LNCAP (cell line): ENCODE results near the gene SMOC1.

Experiments
- TF ChIP-seq, protein P1 (sequence below): fragments of 450-650 bp; IDR thresholded peaks from 2 replicates; pipeline ENCODE4 v1.5.1; 2017; ENCODE audit warnings: mild to moderate bottlenecking

SMOC1 gene

DNA sequence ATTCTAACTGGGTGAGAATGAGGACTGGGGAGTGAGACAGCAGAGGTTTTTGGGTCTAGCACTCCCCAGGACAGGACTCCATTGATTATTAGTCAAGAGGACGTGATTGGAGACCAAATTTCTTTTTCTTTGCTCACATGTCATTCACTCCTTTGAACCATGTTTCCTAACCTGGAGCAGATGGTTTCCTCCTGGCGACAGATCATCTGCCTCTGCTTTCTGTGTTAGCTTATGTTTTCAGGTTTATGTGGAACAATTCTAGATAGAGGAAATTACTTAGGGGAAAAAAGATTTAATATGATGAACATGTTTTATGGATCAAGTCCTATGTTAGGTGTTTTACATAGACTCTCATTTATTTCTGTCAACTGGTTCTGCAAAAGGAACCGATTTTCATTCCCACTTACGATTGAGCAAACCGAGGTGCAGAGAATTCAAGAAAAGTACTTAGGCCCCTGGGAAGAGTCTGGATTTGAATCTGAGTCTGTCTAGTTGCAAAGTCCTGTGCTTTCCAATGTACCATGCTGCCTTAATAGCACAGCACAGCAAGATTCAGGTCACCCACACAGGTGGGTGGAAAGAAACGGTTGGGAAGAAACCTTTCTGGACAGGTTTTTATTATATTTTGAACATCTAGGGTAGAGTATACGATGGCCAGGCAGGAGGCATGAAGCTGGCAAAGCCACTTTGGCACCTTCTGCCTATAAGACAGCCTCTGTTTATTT, 30.8 kb downstream of the SMOC1 start:
- TF ChIP-seq, protein P1, sequence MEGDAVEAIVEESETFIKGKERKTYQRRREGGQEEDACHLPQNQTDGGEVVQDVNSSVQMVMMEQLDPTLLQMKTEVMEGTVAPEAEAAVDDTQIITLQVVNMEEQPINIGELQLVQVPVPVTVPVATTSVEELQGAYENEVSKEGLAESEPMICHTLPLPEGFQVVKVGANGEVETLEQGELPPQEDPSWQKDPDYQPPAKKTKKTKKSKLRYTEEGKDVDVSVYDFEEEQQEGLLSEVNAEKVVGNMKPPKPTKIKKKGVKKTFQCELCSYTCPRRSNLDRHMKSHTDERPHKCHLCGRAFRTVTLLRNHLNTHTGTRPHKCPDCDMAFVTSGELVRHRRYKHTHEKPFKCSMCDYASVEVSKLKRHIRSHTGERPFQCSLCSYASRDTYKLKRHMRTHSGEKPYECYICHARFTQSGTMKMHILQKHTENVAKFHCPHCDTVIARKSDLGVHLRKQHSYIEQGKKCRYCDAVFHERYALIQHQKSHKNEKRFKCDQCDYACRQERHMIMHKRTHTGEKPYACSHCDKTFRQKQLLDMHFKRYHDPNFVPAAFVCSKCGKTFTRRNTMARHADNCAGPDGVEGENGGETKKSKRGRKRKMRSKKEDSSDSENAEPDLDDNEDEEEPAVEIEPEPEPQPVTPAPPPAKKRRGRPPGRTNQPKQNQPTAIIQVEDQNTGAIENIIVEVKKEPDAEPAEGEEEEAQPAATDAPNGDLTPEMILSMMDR = no peak

DNA sequence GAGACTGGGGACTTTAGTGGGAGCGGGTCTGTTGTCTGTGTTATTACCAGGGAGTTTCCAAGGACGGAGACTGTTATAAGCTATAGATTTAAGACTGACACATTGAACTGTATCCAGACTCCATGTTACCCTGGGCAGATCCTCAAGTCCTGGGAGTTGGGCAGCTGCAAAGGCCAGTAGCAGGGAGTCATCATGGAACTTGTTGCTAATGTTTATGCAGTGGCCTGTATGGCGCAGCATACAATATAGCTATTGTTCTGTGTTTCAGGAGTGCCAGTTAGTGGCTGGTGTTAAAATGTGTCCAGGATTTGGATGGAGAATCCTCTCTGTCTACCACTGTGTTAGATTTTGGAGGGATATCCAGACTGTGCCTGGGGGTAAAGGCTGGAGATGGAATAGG, 31.7 kb downstream of the SMOC1 start:
- TF ChIP-seq, protein P1 = no peak

DNA sequence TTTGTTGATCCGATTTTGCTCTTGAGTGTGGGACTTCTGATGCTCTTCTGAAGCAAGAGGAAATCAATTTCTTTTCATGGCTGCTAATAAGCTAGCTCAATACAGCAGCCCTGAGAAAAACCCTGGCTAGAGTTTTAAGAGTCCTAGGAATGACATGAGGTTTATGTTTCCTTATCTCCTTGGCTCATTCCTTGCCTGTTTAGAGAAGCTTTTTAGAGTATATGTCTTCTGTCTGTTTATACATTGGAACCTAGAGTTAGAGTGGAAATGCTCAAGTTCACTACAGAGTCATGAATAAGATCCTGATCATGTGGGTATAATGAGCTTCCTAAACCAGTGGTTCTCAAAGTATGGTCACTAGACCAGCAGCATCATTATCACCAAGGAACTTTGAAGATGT, 34.5 kb downstream of the SMOC1 start:
- TF ChIP-seq, protein P1 = no peak

DNA sequence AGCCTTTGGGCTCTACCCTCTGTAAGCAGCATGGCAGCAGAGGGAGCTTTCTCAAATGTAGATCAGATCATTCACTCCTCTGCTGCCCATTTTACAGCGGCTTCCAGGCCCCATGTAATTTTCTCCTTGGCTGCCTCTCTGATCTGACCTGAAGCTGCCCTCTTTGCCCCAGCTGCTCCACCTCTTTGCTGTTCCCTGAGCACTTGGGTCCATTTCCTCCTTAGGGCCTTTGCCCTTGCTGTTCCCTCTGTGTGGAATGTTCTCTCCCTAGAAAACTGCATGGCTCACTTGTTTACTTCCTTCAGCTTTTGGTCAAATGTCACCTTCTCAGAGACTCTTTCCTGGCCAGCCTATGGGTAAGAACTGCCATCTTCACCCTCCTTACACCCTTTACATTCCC, 37.2 kb downstream of the SMOC1 start:
- TF ChIP-seq, protein P1 = no peak

DNA sequence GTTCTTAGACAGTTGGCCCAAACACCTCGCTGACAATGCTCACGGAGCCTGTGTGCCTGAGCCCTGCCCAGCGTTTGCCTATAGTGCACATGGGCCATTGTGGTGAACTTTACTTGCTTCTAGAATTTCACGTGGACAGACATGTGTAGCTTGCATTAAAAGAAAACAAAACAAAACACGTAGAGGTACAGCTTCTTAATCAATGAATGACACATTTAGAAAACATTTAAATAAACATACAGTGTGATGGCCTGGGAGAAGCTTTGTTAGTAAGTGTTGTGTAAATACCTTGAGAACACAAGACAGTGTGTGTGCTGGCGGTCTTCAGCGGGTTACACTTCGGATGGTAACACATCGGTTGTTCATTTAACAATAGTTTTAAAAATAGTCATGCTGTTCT, 38.1 kb downstream of the SMOC1 start:
- TF ChIP-seq, protein P1 = no peak

DNA sequence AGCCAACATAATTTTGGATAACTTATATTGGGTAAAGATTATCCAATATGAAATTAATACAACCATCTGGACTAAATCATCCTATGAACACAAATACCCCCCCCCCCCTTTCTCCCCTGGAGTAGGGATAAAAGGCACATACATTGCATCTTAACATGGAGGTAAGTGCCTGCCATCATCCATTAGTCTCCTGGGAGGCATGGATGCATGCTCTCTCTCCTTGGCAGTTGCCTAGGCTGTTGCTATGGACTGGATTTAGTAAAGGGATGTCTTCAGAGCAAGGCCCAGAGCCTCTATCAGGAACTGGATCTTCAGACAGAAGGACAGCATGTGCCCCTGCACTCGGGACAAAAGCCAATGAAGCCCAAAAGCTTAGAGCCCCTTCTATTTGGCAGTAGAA, 40.6 kb downstream of the SMOC1 start:
- TF ChIP-seq, protein P1 = no peak

DNA sequence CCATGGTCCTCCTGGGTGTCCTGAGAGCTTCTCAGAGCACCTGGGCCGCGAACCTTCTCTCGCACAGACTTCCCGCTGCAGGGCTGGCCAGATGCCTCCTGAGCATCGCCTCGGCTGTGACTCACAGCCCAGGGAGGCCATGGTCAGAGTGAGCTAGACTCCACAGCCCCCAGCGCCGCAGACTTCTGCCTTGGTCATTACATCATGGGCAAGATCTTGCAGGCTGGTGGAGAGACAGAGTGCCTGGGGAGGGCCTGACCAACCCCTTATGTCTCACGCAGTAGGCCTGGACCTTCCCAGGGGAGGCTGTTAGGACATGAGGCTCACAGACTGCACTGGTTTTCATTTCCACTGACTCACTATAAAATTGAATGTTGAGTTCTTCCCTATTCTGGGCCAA, 41.8 kb downstream of the SMOC1 start:
- TF ChIP-seq, protein P1 = no peak

DNA sequence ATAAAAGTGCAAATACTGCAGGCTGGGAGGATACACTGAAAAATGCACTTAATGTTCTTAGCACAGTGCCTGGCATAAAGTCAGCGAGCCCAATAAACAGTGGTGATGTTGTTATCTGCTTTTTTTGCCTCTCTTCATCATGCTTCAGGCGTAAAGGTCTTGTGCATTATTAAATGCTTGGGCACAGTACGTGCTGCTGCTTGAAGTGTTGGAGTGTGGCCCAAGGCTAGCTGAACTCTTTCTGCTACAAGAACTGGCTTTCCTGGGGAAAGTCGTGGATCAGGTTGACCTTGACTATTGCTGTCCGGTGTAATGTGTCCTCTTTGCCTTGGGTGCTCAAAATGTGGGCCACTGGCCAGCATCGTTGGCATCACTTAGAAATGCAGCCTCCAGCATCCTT, 43.0 kb downstream of the SMOC1 start:
- TF ChIP-seq, protein P1 = no peak
